Ascending aorta (tissue), 2 donors: ENCODE results near the gene TMEM252. TPM values are rescaled to one million over a fixed set of nuclear protein-coding genes. Genes with fewer than 3 reads are reported as not detected.

Source experiments
- DNase-seq, 2 donors: peaks; one replicate each; pipeline ENCODE4 v3.0.0-alpha.2; 2019; ENCODE audit warnings: low spot score in 2 of 2
- H3K27ac ChIP-seq, 2 donors: fragments of 200-600 bp; sonication (generic); one replicate each; pipeline ENCODE4 v1.5.1; 2016 to 2017; ENCODE audit warnings: mild to moderate bottlenecking in 1 of 2
- H3K27me3 ChIP-seq: fragments of 200-600 bp; sonication (generic); one replicate; pipeline ENCODE4 v1.5.1; 2017
- H3K36me3 ChIP-seq, 2 donors: fragments of 200-600 bp; sonication (generic); one replicate each; pipeline ENCODE4 v1.5.1; 2016
- H3K4me1 ChIP-seq, 2 donors: fragments of 200-600 bp; sonication (generic); one replicate each; pipeline ENCODE4 v1.5.1; 2016 to 2017; ENCODE audit warnings: mild to moderate bottlenecking in 1 of 2
- H3K4me3 ChIP-seq, 2 donors: fragments of 200-600 bp; sonication (generic); one replicate each; pipeline ENCODE4 v1.5.1; 2016 to 2017; ENCODE audit warnings: mild to moderate bottlenecking in 1 of 2
- H3K9me3 ChIP-seq, 2 donors: fragments of 200-600 bp; sonication (generic); one replicate each; pipeline ENCODE4 v1.5.1; 2016
- intact Hi-C: fragments of 100-400 bp; cut with DNase I; formaldehyde crosslinking; loops from one replicate; pipeline ENCODE4 v1.15.1; 2023
- total RNA-seq: library from RNA; depleted of rRNA; stranded (reverse); fragments of >200 nt; gene quantifications from one replicate; pipeline ENCODE4 v1.1.0, GENCODE V29; 2016
- TF ChIP-seq, protein P1 (sequence below), 3 experiments: fragments of 200-600 bp in 2 of 3; fragments of 450-650 bp in 1 of 3; sonication (generic) in 2 of 3; IDR thresholded peaks; one replicate each; pipeline ENCODE4 v1.5.1; 2016 to 2019; ENCODE audit warnings: antibody characterized with exemption in 3 of 3, mild to moderate bottlenecking in 1 of 3, moderate library complexity in 1 of 3

Gene TMEM252
- total RNA-seq, 1 donor from 2014 or later, result not detected

DNA sequence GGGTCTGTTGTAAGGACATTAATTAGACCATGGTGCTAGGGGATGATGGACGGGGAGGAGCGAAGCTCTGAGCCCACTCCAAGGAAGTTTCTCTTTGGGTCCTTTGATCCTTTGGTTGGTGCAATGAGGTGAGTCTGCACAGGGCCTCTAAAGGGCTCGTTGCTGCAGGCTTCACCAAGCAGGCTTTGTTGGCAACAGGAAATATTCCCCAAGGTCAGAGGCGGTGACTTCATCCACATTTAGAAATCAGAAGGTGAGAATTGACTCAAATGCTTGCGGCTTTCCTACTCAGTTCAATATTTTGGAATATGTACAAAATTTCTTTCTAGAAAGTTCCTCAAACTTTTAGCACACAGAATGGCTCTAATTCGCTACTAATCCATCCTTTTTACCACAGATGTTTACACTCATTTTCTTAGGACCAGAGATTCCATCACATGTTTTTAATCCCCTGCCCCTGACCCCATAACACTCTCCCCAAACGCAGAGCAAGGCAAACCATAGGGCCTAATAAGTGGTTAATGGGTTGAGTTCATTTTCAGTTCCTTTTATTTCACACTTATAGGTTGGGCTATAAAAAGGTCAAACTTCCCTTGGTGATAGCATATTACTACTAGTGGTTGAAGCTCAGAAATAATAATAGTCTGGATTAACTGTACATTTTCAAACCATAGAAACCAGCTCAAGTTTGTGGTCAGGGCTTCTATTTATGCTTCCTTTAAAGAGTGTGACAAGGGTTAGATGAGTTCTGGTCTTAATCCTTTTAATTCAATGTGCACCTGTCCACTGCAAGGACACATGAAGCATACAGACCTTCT is 37.3 kb upstream of the TMEM252 start:
- Histone ChIP-seq H3K27ac (no peak overlapping the region), H3K27me3 (no peaks in the 10 kb centered on the region), H3K36me3 (no peaks in the 10 kb centered on the region), H3K4me3 (no peak overlapping the region), H3K9me3 (no peaks in the 10 kb centered on the region), H3K4me1 (no peaks in the 10 kb centered on the region)
- TF ChIP-seq, protein P1, sequence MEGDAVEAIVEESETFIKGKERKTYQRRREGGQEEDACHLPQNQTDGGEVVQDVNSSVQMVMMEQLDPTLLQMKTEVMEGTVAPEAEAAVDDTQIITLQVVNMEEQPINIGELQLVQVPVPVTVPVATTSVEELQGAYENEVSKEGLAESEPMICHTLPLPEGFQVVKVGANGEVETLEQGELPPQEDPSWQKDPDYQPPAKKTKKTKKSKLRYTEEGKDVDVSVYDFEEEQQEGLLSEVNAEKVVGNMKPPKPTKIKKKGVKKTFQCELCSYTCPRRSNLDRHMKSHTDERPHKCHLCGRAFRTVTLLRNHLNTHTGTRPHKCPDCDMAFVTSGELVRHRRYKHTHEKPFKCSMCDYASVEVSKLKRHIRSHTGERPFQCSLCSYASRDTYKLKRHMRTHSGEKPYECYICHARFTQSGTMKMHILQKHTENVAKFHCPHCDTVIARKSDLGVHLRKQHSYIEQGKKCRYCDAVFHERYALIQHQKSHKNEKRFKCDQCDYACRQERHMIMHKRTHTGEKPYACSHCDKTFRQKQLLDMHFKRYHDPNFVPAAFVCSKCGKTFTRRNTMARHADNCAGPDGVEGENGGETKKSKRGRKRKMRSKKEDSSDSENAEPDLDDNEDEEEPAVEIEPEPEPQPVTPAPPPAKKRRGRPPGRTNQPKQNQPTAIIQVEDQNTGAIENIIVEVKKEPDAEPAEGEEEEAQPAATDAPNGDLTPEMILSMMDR (IDR thresholded peaks at IDR 0.05), result no peak
- DNase-seq, result no peak
- intact Hi-C loops, result no loop called here

DNA sequence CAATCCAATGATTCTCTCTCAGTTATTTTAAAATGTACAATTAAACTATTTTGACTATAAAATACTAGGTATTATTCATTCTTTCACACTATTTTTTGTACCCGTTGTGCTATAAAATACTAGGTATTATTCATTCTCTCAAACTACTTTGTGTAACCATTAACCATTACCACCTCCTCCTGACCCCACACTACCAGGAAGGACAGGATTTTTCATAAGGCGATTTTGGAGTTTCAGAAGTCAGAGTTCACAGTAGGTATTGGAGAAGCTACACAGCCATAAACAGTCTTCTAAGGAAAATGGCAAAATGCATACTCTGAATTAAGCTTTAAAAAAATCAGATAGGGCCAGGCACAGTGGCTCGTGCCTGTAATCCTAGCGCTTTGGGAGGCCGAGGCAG is 35.1 kb upstream of the TMEM252 start:
- DNase-seq, result no peak
- H3K36me3 ChIP-seq, result no peaks in the 10 kb centered on the region
- TF ChIP-seq, protein P1 (IDR thresholded peaks at IDR 0.05), result no peak
- H3K4me3 ChIP-seq, result no peak overlapping the region
- no peaks in the 10 kb centered on the region for H3K27me3 ChIP-seq
- intact Hi-C loops, result no loop called here
- H3K27ac ChIP-seq, result no peak overlapping the region
- H3K9me3 ChIP-seq, result no peaks in the 10 kb centered on the region
- H3K4me1 ChIP-seq, result no peaks in the 10 kb centered on the region

DNA sequence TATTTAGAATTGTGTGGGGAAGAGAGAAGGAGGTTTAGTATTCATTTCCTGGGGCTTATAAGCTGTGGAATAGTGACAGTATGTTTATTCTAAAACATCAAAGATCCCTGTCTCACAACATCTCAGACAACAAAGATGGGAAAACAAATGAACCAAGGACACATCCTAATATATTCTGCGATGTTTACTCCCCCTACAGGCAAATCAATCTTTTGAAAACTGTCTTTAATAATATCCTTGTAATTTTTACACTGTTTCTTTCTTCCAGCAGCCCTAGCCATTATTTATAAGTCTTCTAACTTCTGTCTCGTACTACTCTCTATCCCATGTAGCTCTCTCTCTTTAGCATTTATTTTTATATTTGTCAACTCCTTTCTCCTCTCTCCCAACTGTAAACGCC is 33.5 kb upstream of the TMEM252 start:
- Histone ChIP-seq H3K36me3 (no peaks in the 10 kb centered on the region), H3K27ac (no peak overlapping the region), H3K27me3 (no peaks in the 10 kb centered on the region), H3K9me3 (no peaks in the 10 kb centered on the region), H3K4me3 (no peak overlapping the region), H3K4me1 (no peaks in the 10 kb centered on the region)
- intact Hi-C loops, result no loop called here
- TF ChIP-seq, protein P1 (IDR thresholded peaks at IDR 0.05), result peak in 2 of 3 experiments; percentile 19
- no peak for DNase-seq

DNA sequence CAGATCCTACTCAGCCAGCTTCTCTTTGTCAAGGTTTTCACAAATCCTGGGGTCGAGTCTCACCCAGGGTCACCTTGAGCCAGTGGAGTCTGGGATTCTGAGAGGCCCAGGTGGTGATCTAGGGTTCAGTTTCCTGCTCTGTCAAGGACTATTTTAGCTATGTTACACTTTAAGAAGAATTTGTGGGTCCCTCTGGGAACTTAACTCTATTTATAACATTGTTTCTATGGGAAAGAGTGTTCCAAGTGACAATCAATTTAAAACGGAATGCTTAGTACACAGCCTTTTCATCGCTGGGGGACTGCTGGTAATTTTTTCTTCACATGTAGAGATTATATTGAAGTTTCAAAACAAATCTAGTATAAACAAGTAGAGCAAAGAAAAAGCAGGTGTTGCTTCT is 26.9 kb upstream of the TMEM252 start:
- DNase-seq, result no peak
- Histone ChIP-seq H3K27me3 (no peaks in the 10 kb centered on the region), H3K4me3 (no peak overlapping the region), H3K4me1 (peaks cover 0 to 10% of the 10 kb centered on the region in 2 donors), H3K36me3 (no peaks in the 10 kb centered on the region), H3K9me3 (no peaks in the 10 kb centered on the region), H3K27ac (peak overlapping the region; percentile 11 to 53)
- TF ChIP-seq, protein P1 (IDR thresholded peaks at IDR 0.05), result no peak
- intact Hi-C loops, result no loop called here

DNA sequence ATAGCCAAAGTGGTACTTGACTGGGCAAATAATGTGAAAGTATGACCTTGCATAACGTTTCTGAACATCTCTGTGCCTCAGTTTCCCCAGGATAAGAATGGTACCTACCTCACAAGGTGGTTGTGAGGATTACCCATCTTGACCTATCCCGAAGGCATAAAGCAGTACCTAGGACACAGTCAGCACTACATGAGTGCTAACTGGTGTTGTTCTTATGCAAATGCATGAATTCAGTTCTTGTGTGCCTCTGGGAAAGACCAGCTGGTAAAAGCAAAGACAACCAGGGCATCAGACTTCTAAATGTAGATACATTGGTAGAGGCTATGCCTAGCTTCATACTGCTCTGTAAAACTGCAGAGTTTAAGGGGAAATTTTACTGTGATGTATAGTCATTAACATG is 21.8 kb upstream of the TMEM252 start:
- intact Hi-C loops, result no loop called here
- TF ChIP-seq, protein P1 (IDR thresholded peaks at IDR 0.05), result no peak
- Histone ChIP-seq H3K4me1 (peaks cover 0 to 18% of the 10 kb centered on the region in 2 donors), H3K4me3 (no peak overlapping the region), H3K27ac (no peak overlapping the region), H3K9me3 (no peaks in the 10 kb centered on the region), H3K27me3 (no peaks in the 10 kb centered on the region), H3K36me3 (no peaks in the 10 kb centered on the region)
- no peak for DNase-seq
